ENCODE data around the gene PANK3. TPM values are rescaled to one million over a fixed set of nuclear protein-coding genes. Genes with fewer than 3 reads are reported as not detected.

The PANK3 gene
- total and polyA plus RNA-seq, 3 donors from 2014 or later: 25.2 to 50.0 (median 44.9) TPM

GRCh38 chr5:168604436-168604835 lies 25.3 kb upstream of the PANK3 start:
- H3K4me1 ChIP-seq: no peaks in the 10 kb centered on the region
- H3K9me3 ChIP-seq: no peaks in the 10 kb centered on the region
- H3K36me3 ChIP-seq (ENCODE audit: low read depth, missing control alignments): no peaks in the 10 kb centered on the region
- intact Hi-C loops (cut with DNase I; ENCODE audit: low total_unique reads): no loop called here
- H3K27me3 ChIP-seq: no peaks in the 10 kb centered on the region
- H3K27ac ChIP-seq: no peak overlapping the region
- no peak for TF ChIP-seq POLR2A (IDR thresholded peaks at IDR 0.05)
- TF ChIP-seq CTCF (IDR thresholded peaks at IDR 0.05): no peak
- H3K4me3 ChIP-seq: no peak overlapping the region
- no peak for DNase-seq

- Histone ChIP-seq H3K27ac (no peak overlapping the region), H3K9me3 (no peaks in the 10 kb centered on the region), H3K4me1 (no peaks in the 10 kb centered on the region), H3K4me3 (no peak overlapping the region), H3K27me3 (no peaks in the 10 kb centered on the region), H3K36me3 (ENCODE audit: low read depth, missing control alignments) (no peaks in the 10 kb centered on the region)
- intact Hi-C loops (cut with DNase I; ENCODE audit: low total_unique reads): no loop called here
- DNase-seq: no peak
- TF ChIP-seq POLR2A (IDR thresholded peaks at IDR 0.05) (no peak), CTCF (IDR thresholded peaks at IDR 0.05) (no peak)
Observed at GRCh38 chr5:168603746-168604145, 24.6 kb upstream of the PANK3 start.

- TF ChIP-seq POLR2A (IDR thresholded peaks at IDR 0.05): no peak
- TF ChIP-seq CTCF (IDR thresholded peaks at IDR 0.05): no peak
- no peaks in the 10 kb centered on the region for H3K36me3 ChIP-seq (ENCODE audit: low read depth, missing control alignments)
- no peaks in the 10 kb centered on the region for H3K4me1 ChIP-seq
- intact Hi-C loops (cut with DNase I; ENCODE audit: low total_unique reads): no loop called here
- DNase-seq: no peak
- no peaks in the 10 kb centered on the region for H3K27me3 ChIP-seq
- no peak overlapping the region for H3K4me3 ChIP-seq
- no peaks in the 10 kb centered on the region for H3K9me3 ChIP-seq
- no peak overlapping the region for H3K27ac ChIP-seq
Observed at GRCh38 chr5:168602517-168602916, 23.3 kb upstream of the PANK3 start.

- H3K27ac ChIP-seq: no peak overlapping the region
- 57 to 62% methylated on average over 2 of the region's 2 CpGs for WGBS, 2 donors
- no peak overlapping the region for H3K4me3 ChIP-seq
- H3K36me3 ChIP-seq (ENCODE audit: low read depth, missing control alignments): no peaks in the 10 kb centered on the region
- TF ChIP-seq CTCF (IDR thresholded peaks at IDR 0.05) (no peak), POLR2A (IDR thresholded peaks at IDR 0.05) (no peak)
- H3K27me3 ChIP-seq: no peaks in the 10 kb centered on the region
- H3K9me3 ChIP-seq: no peaks in the 10 kb centered on the region
- DNase-seq: no peak
- no peaks in the 10 kb centered on the region for H3K4me1 ChIP-seq
- intact Hi-C loops (cut with DNase I; ENCODE audit: low total_unique reads): no loop called here
Observed at GRCh38 chr5:168601972-168602371, 22.8 kb upstream of the PANK3 start.

GRCh38 chr5:168600409-168600808 lies 21.2 kb upstream of the PANK3 start:
- Histone ChIP-seq H3K36me3 (ENCODE audit: low read depth, missing control alignments) (no peaks in the 10 kb centered on the region), H3K4me1 (no peaks in the 10 kb centered on the region), H3K27me3 (no peaks in the 10 kb centered on the region), H3K9me3 (no peaks in the 10 kb centered on the region), H3K4me3 (no peak overlapping the region), H3K27ac (no peak overlapping the region)
- no peak for DNase-seq
- 79 to 84% methylated on average over 2 to 3 of the region's 3 CpGs for WGBS, 2 donors
- no peak for TF ChIP-seq POLR2A (IDR thresholded peaks at IDR 0.05)
- no peak for TF ChIP-seq CTCF (IDR thresholded peaks at IDR 0.05)
- intact Hi-C loops (cut with DNase I; ENCODE audit: low total_unique reads): no loop called here

All from testis (tissue), 3 donors.